Measurements from ENCODE around the gene SBNO2.

- TF ChIP-seq, protein P1, sequence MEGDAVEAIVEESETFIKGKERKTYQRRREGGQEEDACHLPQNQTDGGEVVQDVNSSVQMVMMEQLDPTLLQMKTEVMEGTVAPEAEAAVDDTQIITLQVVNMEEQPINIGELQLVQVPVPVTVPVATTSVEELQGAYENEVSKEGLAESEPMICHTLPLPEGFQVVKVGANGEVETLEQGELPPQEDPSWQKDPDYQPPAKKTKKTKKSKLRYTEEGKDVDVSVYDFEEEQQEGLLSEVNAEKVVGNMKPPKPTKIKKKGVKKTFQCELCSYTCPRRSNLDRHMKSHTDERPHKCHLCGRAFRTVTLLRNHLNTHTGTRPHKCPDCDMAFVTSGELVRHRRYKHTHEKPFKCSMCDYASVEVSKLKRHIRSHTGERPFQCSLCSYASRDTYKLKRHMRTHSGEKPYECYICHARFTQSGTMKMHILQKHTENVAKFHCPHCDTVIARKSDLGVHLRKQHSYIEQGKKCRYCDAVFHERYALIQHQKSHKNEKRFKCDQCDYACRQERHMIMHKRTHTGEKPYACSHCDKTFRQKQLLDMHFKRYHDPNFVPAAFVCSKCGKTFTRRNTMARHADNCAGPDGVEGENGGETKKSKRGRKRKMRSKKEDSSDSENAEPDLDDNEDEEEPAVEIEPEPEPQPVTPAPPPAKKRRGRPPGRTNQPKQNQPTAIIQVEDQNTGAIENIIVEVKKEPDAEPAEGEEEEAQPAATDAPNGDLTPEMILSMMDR (conservative IDR thresholded peaks at IDR 0.05; ENCODE audit: low read depth, low read length): no peak
- TF ChIP-seq EZH2 (IDR thresholded peaks at IDR 0.05; ENCODE audit: borderline replicate concordance, low read depth, low read length, poor library complexity, severe bottlenecking): no peak
Measured at GRCh38 chr19:1183543-1184172, 9.6 kb upstream of the SBNO2 start.
